Liver (tissue), 9 donors: ENCODE data around the gene MYF5. TPM values are rescaled to one million over a fixed set of nuclear protein-coding genes. Genes with fewer than 3 reads are reported as not detected.
A peak's percentile ranks its signal among the peaks of the same experiment; 100 is the strongest.

Experiments
- DNase-seq: peaks from one replicate; pipeline ENCODE4 v3.0.0-alpha.2; 2017; ENCODE audit warnings: low spot score
- H3K27ac ChIP-seq, 2 donors: one replicate each; pipeline ENCODE4 v1.7.0; 2013; ENCODE audit warnings: inconsistent platforms in 2 of 2, low read length in 2 of 2, control low read depth in 1 of 2, low read depth in 1 of 2, mild to moderate bottlenecking in 1 of 2
- H3K27me3 ChIP-seq, 4 donors: one replicate each; pipeline versions ENCODE4 v1.6.1 to v1.7.0; 2013; ENCODE audit warnings: low read length in 3 of 4, inconsistent platforms in 1 of 4, mild to moderate bottlenecking in 1 of 4, moderate library complexity in 1 of 4; ENCODE audit not compliant: control insufficient read depth in 4 of 4, insufficient read depth in 4 of 4
- H3K36me3 ChIP-seq, 4 donors: one replicate each; pipeline versions ENCODE4 v1.6.1 to v1.7.0; 2013; ENCODE audit warnings: low read length in 3 of 4, mild to moderate bottlenecking in 3 of 4, low read depth in 1 of 4, moderate library complexity in 1 of 4; ENCODE audit not compliant: control insufficient read depth in 4 of 4, insufficient read depth in 3 of 4
- H3K4me1 ChIP-seq, 4 donors: one replicate each; pipeline versions ENCODE4 v1.6.1 to v1.7.0; 2013; ENCODE audit warnings: low read length in 3 of 4, mild to moderate bottlenecking in 3 of 4, moderate library complexity in 1 of 4; ENCODE audit not compliant: control insufficient read depth in 4 of 4, insufficient read depth in 4 of 4
- H3K4me3 ChIP-seq, 3 donors: one replicate each; pipeline versions ENCODE4 v1.6.1 to v1.7.0; 2013; ENCODE audit warnings: low read length in 3 of 3, control low read depth in 1 of 3, low read depth in 1 of 3, mild to moderate bottlenecking in 1 of 3
- H3K9ac ChIP-seq, 2 donors: one replicate each; pipeline ENCODE4 v1.7.0; 2013; ENCODE audit warnings: low read length in 2 of 2, mild to moderate bottlenecking in 2 of 2, moderate library complexity in 2 of 2, control low read depth in 1 of 2, low read depth in 1 of 2
- H3K9me3 ChIP-seq, 4 donors: one replicate each; pipeline versions ENCODE4 v1.6.1 to v1.7.0; 2013; ENCODE audit warnings: low read length in 3 of 4; ENCODE audit not compliant: control insufficient read depth in 4 of 4
- EGR1 ChIP-seq, 2 donors: IDR thresholded peaks; 2 replicates each; pipeline ENCODE4 v1.6.1; 2016 to 2018; ENCODE audit warnings: antibody characterized with exemption in 2 of 2, low read depth in 2 of 2
- FOXA1 ChIP-seq: IDR thresholded peaks from 2 replicates; pipeline ENCODE4 v1.6.1; 2016; ENCODE audit warnings: antibody characterized with exemption
- FOXA2 ChIP-seq: IDR thresholded peaks from 2 replicates; pipeline ENCODE4 v1.6.1; 2016; ENCODE audit warnings: antibody characterized with exemption
- GABPA ChIP-seq, 2 donors: IDR thresholded peaks in 1 of 2; conservative IDR thresholded peaks in 1 of 2; 2 replicates each; pipeline ENCODE4 v1.6.1; 2016; ENCODE audit warnings: antibody characterized with exemption in 2 of 2, mild to moderate bottlenecking in 1 of 2, moderate library complexity in 1 of 2
- HNF4A ChIP-seq, 2 donors: conservative IDR thresholded peaks; 2 replicates each; pipeline ENCODE4 v1.6.1; 2016; ENCODE audit warnings: antibody characterized with exemption in 2 of 2, mild to moderate bottlenecking in 2 of 2
- HNF4G ChIP-seq: IDR thresholded peaks from 2 replicates; pipeline ENCODE4 v1.6.1; 2016; ENCODE audit warnings: antibody characterized with exemption
- JUND ChIP-seq, 2 donors: IDR thresholded peaks; 2 replicates each; pipeline ENCODE4 v1.6.1; 2016; ENCODE audit warnings: antibody characterized with exemption in 2 of 2
- NR2F2 ChIP-seq: IDR thresholded peaks from 2 replicates; pipeline ENCODE4 v1.6.1; 2016; ENCODE audit warnings: antibody characterized with exemption
- RAD21 ChIP-seq, 2 donors: IDR thresholded peaks; 2 replicates each; pipeline ENCODE4 v1.6.1; 2016; ENCODE audit warnings: antibody characterized with exemption in 2 of 2, mild to moderate bottlenecking in 2 of 2
- REST ChIP-seq: IDR thresholded peaks from 2 replicates; pipeline ENCODE4 v1.6.1; 2016; ENCODE audit warnings: antibody characterized with exemption, mild to moderate bottlenecking
- RXRA ChIP-seq, 2 donors: IDR thresholded peaks; 2 replicates each; pipeline ENCODE4 v1.6.1; 2017 to 2018; ENCODE audit warnings: antibody characterized with exemption in 2 of 2, mild to moderate bottlenecking in 1 of 2
- SP1 ChIP-seq: IDR thresholded peaks from 2 replicates; pipeline ENCODE4 v1.6.1; 2018; ENCODE audit warnings: antibody characterized with exemption, mild to moderate bottlenecking
- TAF1 ChIP-seq: conservative IDR thresholded peaks from 2 replicates; pipeline ENCODE4 v1.6.1; 2016; ENCODE audit warnings: antibody characterized with exemption, mild to moderate bottlenecking
- YY1 ChIP-seq: IDR thresholded peaks from 2 replicates; pipeline ENCODE4 v1.6.1; 2016; ENCODE audit warnings: antibody characterized with exemption, mild to moderate bottlenecking
- ZBTB33 ChIP-seq: IDR thresholded peaks from 2 replicates; pipeline ENCODE4 v1.6.1; 2016; ENCODE audit warnings: antibody characterized with exemption
- WGBS: extraction: QIAGEN DNeasy Blood & Tissue Kit; methylation state at CpG from one replicate; pipeline ENCODE4 v1.1.7; 2013; 5-methylcytosine and 5-hydroxymethylcytosine counted together
- polyA plus RNA-seq, 2 donors: library from polyadenylated mRNA; stranded (reverse) in 1 of 2; unstranded in 1 of 2; fragments of 200-250 nt in 1 of 2; fragments of >200 nt in 1 of 2; fragmentation: Nextera tagmentation in 1 of 2; extraction: Ambion mirVana in 1 of 2; gene quantifications; one replicate each; pipeline versions ENCODE4 v1.2.1 to v1.2.3, GENCODE V29; 2013 to 2015
- total RNA-seq, 2 donors: library from RNA; depleted of rRNA; stranded (reverse); fragments of >200 nt; gene quantifications; one replicate each; pipeline ENCODE4 v1.2.3, GENCODE V29; 2014
- TF ChIP-seq, protein P1 (sequence below): fragments of 150-350 bp; IDR thresholded peaks from 2 replicates; pipeline ENCODE4 v1.5.1; 2017; ENCODE audit warnings: improper control_type of control experiment, low read depth, low read length; ENCODE audit not compliant: missing input control
- TF ChIP-seq, protein P2 (sequence below): IDR thresholded peaks from 2 replicates; pipeline ENCODE4 v1.6.1; 2016; ENCODE audit warnings: antibody characterized with exemption
- TF ChIP-seq, protein P3 (sequence below): IDR thresholded peaks from 2 replicates; pipeline ENCODE4 v1.6.1; 2016; ENCODE audit warnings: antibody characterized with exemption
- donor health status: healthy.
- donor health status: healthy.
- donor health status: healthy.
- donor health status: healthy.
- donor health status: healthy.

The MYF5 gene
- total and polyA plus RNA-seq, 4 donors, result not detected

GRCh38 chr12:80690513-80690912, 26.2 kb upstream of the MYF5 start:
- peaks cover 0 to 3% (median 0%) of the 10 kb centered on the region in 4 donors for H3K9me3 ChIP-seq
- no peak overlapping the region for H3K4me3 ChIP-seq
- no peak for DNase-seq
- no peaks in the 10 kb centered on the region for H3K36me3 ChIP-seq
- TF ChIP-seq NR2F2, result no peak
- TF ChIP-seq JUND (IDR thresholded peaks at IDR 0.05), result peak in 1 of 2 donors; percentile 5
- 66% methylated on average over 2 of the region's 2 CpGs for WGBS
- no peak overlapping the region for H3K9ac ChIP-seq
- H3K27ac ChIP-seq, result no peak overlapping the region
- peaks cover 0 to 10% (median 0%) of the 10 kb centered on the region in 4 donors for H3K4me1 ChIP-seq
- H3K27me3 ChIP-seq, result no peaks in the 10 kb centered on the region

DNA sequence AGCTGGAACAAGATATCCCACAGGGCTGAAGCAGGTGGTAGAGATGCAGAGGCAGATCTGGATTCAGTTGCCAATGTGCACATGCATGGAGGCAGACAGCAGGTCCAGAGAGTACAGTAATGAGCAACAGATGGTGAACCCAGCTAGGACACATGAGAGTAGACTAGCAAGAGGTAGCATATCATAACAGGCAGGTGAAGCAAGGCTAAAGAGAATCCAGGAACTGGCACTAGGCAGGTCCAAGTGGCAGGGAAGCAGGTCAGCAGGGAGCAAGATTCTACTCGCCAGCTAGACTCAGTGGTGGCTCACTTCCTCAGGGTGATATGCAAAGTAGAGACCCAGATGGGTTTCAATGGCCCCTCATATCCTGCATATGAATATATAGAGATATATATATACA, 24.6 kb upstream of the MYF5 start:
- DNase-seq, result no peak
- peaks cover 0 to 19% (median 3%) of the 10 kb centered on the region in 4 donors for H3K4me1 ChIP-seq
- H3K9ac ChIP-seq, result no peak overlapping the region
- TF ChIP-seq SP1, result no peak
- TF ChIP-seq RXRA (IDR thresholded peaks at IDR 0.05), result no peak
- TF ChIP-seq TAF1, result no peak
- TF ChIP-seq EGR1 (IDR thresholded peaks at IDR 0.05; ENCODE audit: low read depth in 2 of 2), result no peak
- TF ChIP-seq JUND (IDR thresholded peaks at IDR 0.05), result no peak
- no peaks in the 10 kb centered on the region for H3K36me3 ChIP-seq
- H3K27me3 ChIP-seq, result no peaks in the 10 kb centered on the region
- H3K4me3 ChIP-seq, result no peak overlapping the region
- peak overlapping the region in 1 of 2 donors; percentile 2 for H3K27ac ChIP-seq
- H3K9me3 ChIP-seq, result no peaks in the 10 kb centered on the region
- WGBS, result 86% methylated on average over 1 of the region's 1 CpG

- Histone ChIP-seq H3K36me3 (no peaks in the 10 kb centered on the region), H3K4me3 (no peak overlapping the region), H3K4me1 (peaks cover 0 to 16% (median 8%) of the 10 kb centered on the region in 4 donors), H3K9ac (peak overlapping the region in 1 of 2 donors; percentile 67), H3K27ac (peak overlapping the region; percentile 72 to 76), H3K9me3 (no peaks in the 10 kb centered on the region), H3K27me3 (no peaks in the 10 kb centered on the region)
- peak; percentile 50 for TF ChIP-seq YY1
- TF ChIP-seq ZBTB33, result no peak
- TF ChIP-seq SP1, result peak; percentile 93
- TF ChIP-seq, protein P1, sequence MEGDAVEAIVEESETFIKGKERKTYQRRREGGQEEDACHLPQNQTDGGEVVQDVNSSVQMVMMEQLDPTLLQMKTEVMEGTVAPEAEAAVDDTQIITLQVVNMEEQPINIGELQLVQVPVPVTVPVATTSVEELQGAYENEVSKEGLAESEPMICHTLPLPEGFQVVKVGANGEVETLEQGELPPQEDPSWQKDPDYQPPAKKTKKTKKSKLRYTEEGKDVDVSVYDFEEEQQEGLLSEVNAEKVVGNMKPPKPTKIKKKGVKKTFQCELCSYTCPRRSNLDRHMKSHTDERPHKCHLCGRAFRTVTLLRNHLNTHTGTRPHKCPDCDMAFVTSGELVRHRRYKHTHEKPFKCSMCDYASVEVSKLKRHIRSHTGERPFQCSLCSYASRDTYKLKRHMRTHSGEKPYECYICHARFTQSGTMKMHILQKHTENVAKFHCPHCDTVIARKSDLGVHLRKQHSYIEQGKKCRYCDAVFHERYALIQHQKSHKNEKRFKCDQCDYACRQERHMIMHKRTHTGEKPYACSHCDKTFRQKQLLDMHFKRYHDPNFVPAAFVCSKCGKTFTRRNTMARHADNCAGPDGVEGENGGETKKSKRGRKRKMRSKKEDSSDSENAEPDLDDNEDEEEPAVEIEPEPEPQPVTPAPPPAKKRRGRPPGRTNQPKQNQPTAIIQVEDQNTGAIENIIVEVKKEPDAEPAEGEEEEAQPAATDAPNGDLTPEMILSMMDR, result no peak
- peak; percentile 74 for TF ChIP-seq REST
- TF ChIP-seq JUND (IDR thresholded peaks at IDR 0.05), result peak in 1 of 2 donors; percentile 62
- TF ChIP-seq FOXA1, result no peak
- no peak for TF ChIP-seq NR2F2
- TF ChIP-seq, protein P2, sequence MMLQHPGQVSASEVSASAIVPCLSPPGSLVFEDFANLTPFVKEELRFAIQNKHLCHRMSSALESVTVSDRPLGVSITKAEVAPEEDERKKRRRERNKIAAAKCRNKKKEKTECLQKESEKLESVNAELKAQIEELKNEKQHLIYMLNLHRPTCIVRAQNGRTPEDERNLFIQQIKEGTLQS, result no peak
- TF ChIP-seq TAF1, result no peak
- TF ChIP-seq HNF4A (conservative IDR thresholded peaks at IDR 0.05), result peak; percentile 84 to 88
- TF ChIP-seq, protein P3, sequence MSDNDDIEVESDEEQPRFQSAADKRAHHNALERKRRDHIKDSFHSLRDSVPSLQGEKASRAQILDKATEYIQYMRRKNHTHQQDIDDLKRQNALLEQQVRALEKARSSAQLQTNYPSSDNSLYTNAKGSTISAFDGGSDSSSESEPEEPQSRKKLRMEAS, result peak; percentile 15
- TF ChIP-seq RXRA (IDR thresholded peaks at IDR 0.05), result peak; percentile 36 to 38
- TF ChIP-seq EGR1 (IDR thresholded peaks at IDR 0.05; ENCODE audit: low read depth in 2 of 2), result no peak
- TF ChIP-seq GABPA (IDR thresholded peaks at IDR 0.05 in 1 of 2, conservative IDR thresholded peaks at IDR 0.05 in 1 of 2), result no peak
- TF ChIP-seq FOXA2, result peak; percentile 27
- peak; percentile 9 to 25 for TF ChIP-seq RAD21 (IDR thresholded peaks at IDR 0.05)
- TF ChIP-seq HNF4G, result peak; percentile 63
- WGBS, result 41% methylated on average over 2 of the region's 2 CpGs
- DNase-seq, result no peak
Measured at GRCh38 chr12:80697270-80697887, 19.3 kb upstream of the MYF5 start.
